CD4-positive, alpha-beta T cell treated with Interferon gamma for 1 hour (primary cell): ENCODE results near the gene KLHL6.
"Not testable (repeated sequence)": the region's sequence is repeated elsewhere in the genome, so short reads cannot be mapped to it uniquely, and the experiment has no call there.

ENCODE experiments used
- DNase-seq: peaks from one replicate; pipeline ENCODE4 v3.0.0-alpha.2; 2020

KLHL6 gene

GRCh38 chr3:183529717-183530116 lies 25.8 kb downstream of the KLHL6 start:
- no peak for DNase-seq

- DNase-seq = no peak
Observed at GRCh38 chr3:183529185-183529584, 26.3 kb downstream of the KLHL6 start.

GRCh38 chr3:183528758-183529157 lies 26.7 kb downstream of the KLHL6 start:
- not testable (repeated sequence) for DNase-seq

DNA sequence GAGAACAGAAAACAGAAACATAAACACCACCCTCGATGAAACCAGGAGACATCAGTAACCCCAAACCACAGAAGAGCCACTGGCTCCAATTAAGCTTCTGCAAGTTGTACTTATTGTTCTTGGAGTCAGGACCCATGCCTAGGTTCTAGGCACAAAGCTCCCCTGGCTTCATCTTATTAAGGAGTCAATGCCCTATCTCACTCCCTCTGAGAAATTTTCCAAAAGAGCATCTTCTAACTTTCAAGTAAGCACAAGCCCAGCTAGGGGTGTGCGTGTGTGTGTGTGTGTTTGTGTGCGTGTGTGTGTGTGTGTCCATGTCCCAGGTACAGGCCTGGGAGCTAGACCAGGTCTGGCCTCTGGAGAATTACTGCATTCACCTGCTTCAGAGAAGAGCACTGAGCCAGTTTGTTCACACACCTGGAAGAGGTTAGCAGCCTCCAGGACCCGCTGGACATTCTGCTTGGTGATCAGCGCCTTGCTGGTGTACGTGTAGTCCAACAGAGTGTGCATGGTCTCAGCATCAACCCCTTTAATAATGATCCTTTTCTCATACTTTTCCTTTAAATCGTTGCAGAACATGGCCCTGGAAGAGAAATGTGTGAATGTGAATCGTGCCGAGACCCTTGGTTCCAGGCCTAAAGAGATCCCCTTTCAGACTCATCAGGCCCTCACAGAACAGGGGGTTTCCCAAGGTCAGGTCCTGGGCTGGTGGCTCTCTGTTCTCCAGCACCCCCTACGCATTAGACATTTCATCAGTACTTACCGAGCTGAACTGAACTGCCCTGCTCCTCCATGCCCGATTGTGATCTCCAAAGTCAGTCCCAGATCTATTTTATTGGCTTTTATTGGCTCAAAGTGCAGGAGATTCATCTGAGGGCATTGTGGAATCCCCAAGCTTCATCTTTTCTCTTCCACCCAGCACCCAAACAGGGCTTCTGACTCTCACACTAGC lies 27.8 kb downstream of the KLHL6 start:
- no peak for DNase-seq

GRCh38 chr3:183526838-183527427 lies 28.6 kb downstream of the KLHL6 start:
- no peak for DNase-seq

DNA sequence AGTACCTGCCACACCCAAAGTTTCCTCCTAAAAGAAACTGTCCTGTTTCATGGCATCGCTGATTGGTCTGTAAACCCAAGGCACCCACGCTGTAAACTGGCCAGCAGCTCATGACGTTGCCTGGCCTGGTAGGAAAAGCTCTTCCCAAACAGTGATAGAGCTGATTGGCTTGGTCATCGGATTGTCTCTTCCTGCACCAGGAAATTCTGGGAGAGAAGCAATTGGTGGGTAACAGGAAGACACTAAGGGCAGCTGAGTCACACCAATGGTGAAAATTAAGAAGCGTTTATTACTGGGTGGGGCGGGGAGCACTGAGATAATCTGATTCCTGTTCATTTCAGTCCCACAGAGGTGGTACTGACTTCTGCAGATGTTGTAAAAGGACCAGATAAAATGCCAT lies 31.0 kb downstream of the KLHL6 start:
- DNase-seq = no peak

DNA sequence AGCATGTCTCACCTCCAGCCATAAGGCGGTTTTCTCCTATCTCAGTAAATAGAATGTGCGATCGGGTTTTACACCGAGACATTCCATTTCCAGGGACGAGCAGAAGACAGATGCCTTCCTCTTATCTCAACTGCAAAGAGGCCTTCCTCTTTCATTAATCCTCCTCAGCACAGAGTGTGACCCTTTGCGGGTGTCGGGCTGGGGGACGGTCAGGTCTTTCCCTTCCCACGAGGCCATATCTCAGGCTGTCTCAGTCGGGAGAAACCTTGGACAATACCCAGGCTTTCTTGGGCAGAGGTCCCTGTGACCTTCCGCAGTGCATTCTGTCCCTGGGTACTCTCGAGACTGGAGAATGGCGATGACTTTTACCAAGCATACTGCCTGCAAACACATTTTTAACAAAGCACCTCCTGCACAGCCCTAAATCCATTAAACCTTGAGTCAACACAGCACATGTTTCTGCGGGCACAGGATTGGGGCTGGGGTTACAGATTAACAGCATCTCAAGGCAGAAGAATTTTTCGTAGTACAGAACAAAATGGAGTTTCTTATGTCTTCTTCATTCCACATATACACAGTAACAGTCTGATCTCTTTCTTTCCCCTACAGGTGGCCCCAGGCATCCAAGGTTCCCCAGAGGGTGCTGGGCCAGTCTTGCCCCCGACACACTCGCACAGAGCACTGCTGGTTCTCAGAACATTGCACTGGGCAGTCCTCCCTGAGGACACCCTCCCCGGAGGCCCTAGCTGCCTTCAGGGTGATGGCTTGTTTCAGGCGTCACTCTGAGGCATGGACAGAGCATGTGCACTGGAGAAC lies 34.6 kb downstream of the KLHL6 start:
- not testable (repeated sequence) for DNase-seq

DNA sequence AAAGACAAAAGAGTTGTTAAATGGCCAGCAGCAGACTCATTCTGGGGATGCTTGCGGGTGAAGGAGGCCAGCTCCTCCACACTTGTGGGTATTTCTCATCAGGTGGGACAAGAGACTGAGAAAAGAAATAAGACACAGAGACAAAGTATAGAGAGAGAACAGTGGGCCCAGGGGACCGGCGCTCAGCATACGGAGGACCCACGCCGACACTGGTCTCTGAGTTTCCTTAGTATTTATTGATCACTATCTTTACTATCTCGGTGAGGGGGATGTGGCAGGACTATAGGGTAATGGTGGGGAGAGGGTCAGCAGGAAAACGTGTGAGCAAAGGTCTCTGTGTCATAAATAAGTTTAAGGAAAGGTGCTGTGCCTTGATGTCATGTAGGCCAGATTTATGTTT lies 35.2 kb downstream of the KLHL6 start:
- not testable (repeated sequence) for DNase-seq

GRCh38 chr3:183519891-183520290 lies 35.6 kb downstream of the KLHL6 start:
- no peak for DNase-seq

- no peak for DNase-seq
Observed at GRCh38 chr3:183518491-183519251, 36.8 kb downstream of the KLHL6 start.

DNA sequence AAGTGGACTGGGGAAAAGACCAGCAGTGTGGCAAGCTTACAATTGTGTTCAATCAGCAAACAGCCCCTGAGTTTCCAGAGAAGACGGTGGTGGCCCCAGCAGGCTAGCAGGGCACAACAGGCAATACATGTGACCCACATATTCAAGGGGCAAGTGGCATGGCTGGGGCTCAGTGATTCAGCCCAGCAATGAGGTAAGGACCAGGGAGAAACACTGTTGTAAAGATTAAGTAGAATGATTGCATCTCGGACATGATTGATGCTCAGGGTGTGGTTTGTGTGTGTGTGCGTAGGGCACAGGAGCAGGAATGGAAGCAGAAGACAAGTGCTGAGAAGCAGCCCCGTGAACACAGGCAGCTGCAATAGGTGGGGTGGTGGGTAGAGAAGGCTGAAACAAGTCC lies 37.9 kb downstream of the KLHL6 start:
- no peak for DNase-seq

DNA sequence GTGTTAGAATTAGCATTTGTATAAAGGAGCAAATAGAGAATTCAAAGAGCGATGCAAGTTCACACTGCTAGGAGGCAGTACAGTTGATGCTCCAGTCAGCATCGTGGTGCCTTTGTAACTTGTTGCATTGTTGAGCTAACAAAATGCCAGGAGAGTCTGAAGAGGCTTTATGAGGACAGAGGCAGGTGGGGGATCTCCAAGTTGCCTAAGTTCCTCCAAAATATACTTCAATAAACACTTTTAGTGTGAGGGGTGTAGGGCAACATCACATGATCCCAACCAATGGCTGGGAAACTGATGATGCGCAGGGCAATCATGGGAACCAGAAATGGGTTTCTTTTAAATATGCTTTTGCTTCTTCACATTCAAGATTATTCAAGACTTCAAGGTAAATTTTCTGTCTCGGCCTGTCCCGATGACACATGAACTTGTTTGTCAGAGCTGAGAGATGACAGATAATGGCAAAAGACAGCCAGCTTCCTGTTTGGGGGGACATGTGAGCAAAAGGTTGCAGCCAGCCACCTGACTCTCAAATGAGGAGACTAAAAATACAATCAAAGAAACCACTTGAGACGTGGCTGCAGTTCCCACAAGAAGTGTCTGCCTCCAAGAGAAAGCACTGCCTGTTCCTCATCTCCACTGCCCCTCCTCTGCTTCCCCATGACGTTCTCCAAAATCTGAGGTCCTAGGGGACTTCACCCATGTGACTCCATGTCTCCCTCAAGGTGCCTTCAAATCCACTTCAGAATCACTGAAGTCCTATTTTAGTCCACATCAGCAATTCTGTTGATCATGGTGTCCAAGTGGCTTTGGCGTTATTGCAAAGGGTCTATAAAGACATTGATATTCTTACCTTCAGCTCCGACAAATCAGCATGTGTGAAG lies 39.3 kb downstream of the KLHL6 start:
- DNase-seq = peak; percentile 72

- no peak for DNase-seq
Observed at GRCh38 chr3:183514021-183514420, 41.5 kb downstream of the KLHL6 start.

GRCh38 chr3:183513046-183513706 lies 42.3 kb downstream of the KLHL6 start:
- peak; percentile 74 for DNase-seq

GRCh38 chr3:183511286-183512131 lies 44.0 kb downstream of the KLHL6 start:
- not testable (repeated sequence) for DNase-seq

DNA sequence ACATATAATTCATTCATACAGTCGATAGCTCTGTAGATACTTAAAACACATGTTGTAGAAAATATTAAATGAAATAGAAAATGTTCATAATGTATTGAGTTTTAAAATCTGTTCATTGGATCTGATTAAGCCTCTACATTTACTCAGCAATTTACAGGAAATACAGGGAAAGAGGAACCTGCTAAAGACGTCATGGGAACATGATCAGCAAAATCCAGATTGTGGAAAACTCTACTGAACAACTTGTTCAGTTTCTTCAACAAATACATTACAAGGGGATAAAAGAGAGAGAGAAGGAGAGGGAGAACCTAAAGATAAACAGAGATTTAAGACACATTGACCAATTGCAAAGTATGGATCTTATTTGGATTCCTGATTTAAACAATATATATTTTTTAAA lies 46.7 kb downstream of the KLHL6 start:
- no peak for DNase-seq

- DNase-seq = no peak
Observed at GRCh38 chr3:183507551-183507950, 48.0 kb downstream of the KLHL6 start.

DNA sequence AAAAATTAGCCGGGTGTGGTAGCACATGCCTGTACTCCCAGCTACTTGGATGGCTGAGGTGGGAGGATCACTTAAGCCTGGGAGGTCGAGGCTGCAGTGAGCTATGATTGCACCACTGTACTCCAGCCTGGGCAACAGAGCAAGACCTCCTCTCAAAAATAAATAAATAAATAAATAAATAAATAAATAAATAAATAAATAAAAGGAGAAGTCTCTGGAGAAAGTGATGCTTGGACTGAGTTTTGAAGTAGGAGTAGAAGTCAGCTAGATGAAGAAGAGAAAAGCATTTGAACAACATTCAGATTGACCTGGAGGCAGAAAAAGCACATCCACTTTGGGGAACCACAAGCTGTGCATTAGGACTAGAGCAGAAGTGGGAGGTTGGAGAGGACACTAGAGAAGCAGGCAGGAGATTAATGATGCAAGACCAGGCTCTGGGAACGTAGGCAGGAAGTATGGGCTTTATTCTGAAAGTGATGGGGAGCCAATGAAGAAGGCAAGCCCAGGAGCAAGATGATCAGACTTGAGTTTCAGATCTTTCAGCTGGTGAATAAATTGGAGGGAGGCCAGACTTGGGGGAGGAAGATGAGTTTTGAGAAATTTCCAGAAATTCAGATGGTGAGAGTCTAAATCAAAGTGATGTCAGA lies 48.7 kb downstream of the KLHL6 start:
- DNase-seq = peak; percentile 18

DNA sequence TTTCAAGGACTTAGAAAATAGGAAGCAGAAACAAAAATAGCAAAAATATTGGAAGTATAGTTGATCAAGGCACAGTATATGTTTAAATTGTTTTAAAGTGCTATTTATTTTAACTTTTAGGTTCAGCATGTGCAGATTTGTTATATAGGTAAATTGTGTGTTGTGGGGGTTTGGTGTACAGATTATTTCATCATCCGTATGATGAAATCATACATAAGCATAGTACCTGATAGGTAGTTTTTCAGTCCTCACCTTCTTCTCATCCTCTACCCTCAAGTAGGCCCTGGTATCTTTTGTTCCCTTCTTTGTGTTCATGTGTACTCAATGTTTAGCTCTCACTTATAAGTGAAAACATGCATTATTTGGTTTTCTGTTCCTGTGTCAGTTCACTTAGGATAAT lies 50.9 kb downstream of the KLHL6 start:
- no peak for DNase-seq

- DNase-seq = no peak
Observed at GRCh38 chr3:183503746-183504145, 51.8 kb downstream of the KLHL6 start.
